Measurements from ENCODE around the gene CACHD1. TPM values are rescaled to one million over a fixed set of nuclear protein-coding genes. Genes with fewer than 3 reads are reported as not detected.

CACHD1 gene
- total RNA-seq, 4 donors from 2014 or later, result 7.7 to 20.1 (median 9.8) TPM

GRCh38 chr1:64497088-64497883 is 27.4 kb downstream of the CACHD1 start:
- no peak for TF ChIP-seq EP300 (IDR thresholded peaks at IDR 0.05)
- TF ChIP-seq POLR2A (IDR thresholded peaks at IDR 0.05), result no peak
- TF ChIP-seq, protein P1, sequence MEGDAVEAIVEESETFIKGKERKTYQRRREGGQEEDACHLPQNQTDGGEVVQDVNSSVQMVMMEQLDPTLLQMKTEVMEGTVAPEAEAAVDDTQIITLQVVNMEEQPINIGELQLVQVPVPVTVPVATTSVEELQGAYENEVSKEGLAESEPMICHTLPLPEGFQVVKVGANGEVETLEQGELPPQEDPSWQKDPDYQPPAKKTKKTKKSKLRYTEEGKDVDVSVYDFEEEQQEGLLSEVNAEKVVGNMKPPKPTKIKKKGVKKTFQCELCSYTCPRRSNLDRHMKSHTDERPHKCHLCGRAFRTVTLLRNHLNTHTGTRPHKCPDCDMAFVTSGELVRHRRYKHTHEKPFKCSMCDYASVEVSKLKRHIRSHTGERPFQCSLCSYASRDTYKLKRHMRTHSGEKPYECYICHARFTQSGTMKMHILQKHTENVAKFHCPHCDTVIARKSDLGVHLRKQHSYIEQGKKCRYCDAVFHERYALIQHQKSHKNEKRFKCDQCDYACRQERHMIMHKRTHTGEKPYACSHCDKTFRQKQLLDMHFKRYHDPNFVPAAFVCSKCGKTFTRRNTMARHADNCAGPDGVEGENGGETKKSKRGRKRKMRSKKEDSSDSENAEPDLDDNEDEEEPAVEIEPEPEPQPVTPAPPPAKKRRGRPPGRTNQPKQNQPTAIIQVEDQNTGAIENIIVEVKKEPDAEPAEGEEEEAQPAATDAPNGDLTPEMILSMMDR (IDR thresholded peaks at IDR 0.05), result no peak
- TF ChIP-seq POLR2AphosphoS5 (IDR thresholded peaks at IDR 0.05), result peak; percentile 32
- H3K4me3 ChIP-seq, result no peak overlapping the region
- no peak for ATAC-seq
- WGBS, 2 donors (ENCODE audit: low coverage in 1 of 2), result 61 to 83% methylated on average over 1 to 4 of the region's 4 CpGs
- no peaks in the 10 kb centered on the region for H3K36me3 ChIP-seq
- H3K4me1 ChIP-seq, result peaks cover 0 to 22% (median 4%) of the 10 kb centered on the region in 3 donors
- no peaks in the 10 kb centered on the region for H3K9me3 ChIP-seq
- peak overlapping the region in 1 of 4 donors; percentile 49 for H3K27ac ChIP-seq
- H3K27me3 ChIP-seq, result no peaks in the 10 kb centered on the region

DNA sequence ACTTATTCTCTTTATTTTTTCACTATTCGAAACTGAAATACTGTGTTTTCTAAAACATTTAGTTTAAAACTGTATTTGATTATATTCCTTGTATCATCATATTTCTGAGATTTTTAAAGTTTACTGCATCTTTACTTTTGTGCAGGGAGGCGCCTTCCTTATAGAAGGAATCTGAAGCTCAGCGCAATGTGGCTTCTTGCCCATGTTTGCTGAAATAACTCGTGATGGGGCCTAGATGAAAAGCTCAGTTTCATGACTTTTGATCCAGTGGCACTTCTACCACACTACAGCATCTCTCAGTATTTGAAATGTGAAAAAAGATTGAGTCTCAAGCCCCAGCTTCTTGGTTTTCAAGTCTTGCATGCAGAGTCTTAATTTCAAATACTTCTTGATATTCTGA is 28.4 kb downstream of the CACHD1 start:
- Histone ChIP-seq H3K36me3 (no peaks in the 10 kb centered on the region), H3K9me3 (no peaks in the 10 kb centered on the region), H3K27me3 (no peaks in the 10 kb centered on the region), H3K4me1 (peaks cover 0 to 24% (median 4%) of the 10 kb centered on the region in 3 donors), H3K4me3 (no peak overlapping the region), H3K27ac (no peak overlapping the region)
- no peak for TF ChIP-seq POLR2AphosphoS5 (IDR thresholded peaks at IDR 0.05)
- TF ChIP-seq, protein P1 (IDR thresholded peaks at IDR 0.05), result no peak
- no peak for TF ChIP-seq POLR2A (IDR thresholded peaks at IDR 0.05)
- TF ChIP-seq EP300 (IDR thresholded peaks at IDR 0.05), result no peak
- 92% methylated on average over 4 of the region's 4 CpGs for WGBS, 2 donors (ENCODE audit: low coverage in 1 of 2)
- no peak for ATAC-seq

GRCh38 chr1:64499011-64499410 is 29.1 kb downstream of the CACHD1 start:
- TF ChIP-seq POLR2A (IDR thresholded peaks at IDR 0.05), result no peak
- no peak for TF ChIP-seq POLR2AphosphoS5 (IDR thresholded peaks at IDR 0.05)
- TF ChIP-seq, protein P1 (IDR thresholded peaks at IDR 0.05), result no peak
- no peak for TF ChIP-seq EP300 (IDR thresholded peaks at IDR 0.05)
- WGBS, 2 donors (ENCODE audit: low coverage in 1 of 2), result 87 to 93% methylated on average over 5 to 6 of the region's 6 CpGs
- Histone ChIP-seq H3K4me3 (no peak overlapping the region), H3K4me1 (peaks cover 0 to 28% (median 4%) of the 10 kb centered on the region in 3 donors), H3K27me3 (no peaks in the 10 kb centered on the region), H3K27ac (no peak overlapping the region), H3K36me3 (no peaks in the 10 kb centered on the region), H3K9me3 (no peaks in the 10 kb centered on the region)
- no peak for ATAC-seq

DNA sequence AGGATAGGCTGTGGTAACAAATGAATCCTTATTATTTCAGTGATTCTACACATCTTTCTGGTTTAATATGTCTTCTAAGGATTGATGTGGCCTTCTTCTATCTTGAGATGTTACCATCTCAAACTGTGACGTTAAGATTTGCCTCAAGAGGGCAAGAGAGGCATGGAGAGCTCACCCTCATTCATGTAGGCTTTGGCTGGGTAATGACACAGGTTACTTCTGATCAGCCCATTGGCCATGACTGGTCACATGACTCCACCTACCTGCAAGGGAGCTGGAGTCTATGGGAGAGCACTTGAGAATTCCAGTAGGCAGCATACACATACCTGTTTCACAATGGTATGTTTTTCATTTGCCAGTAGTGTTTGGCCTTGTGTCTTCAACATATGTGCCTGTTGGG is 30.0 kb downstream of the CACHD1 start:
- H3K4me1 ChIP-seq, result peaks cover 0 to 38% (median 4%) of the 10 kb centered on the region in 3 donors
- no peaks in the 10 kb centered on the region for H3K27me3 ChIP-seq
- TF ChIP-seq POLR2A (IDR thresholded peaks at IDR 0.05), result no peak
- TF ChIP-seq, protein P1 (IDR thresholded peaks at IDR 0.05), result no peak
- TF ChIP-seq EP300 (IDR thresholded peaks at IDR 0.05), result no peak
- TF ChIP-seq POLR2AphosphoS5 (IDR thresholded peaks at IDR 0.05), result no peak
- no peaks in the 10 kb centered on the region for H3K9me3 ChIP-seq
- H3K27ac ChIP-seq, result no peak overlapping the region
- H3K36me3 ChIP-seq, result no peaks in the 10 kb centered on the region
- WGBS, 2 donors (ENCODE audit: low coverage in 1 of 2), result 80 to 100% methylated on average over 1 of the region's 1 CpG
- no peak for ATAC-seq
- H3K4me3 ChIP-seq, result no peak overlapping the region

GRCh38 chr1:64502083-64502482 is 32.2 kb downstream of the CACHD1 start:
- TF ChIP-seq POLR2AphosphoS5 (IDR thresholded peaks at IDR 0.05), result no peak
- no peak for TF ChIP-seq POLR2A (IDR thresholded peaks at IDR 0.05)
- no peak for TF ChIP-seq EP300 (IDR thresholded peaks at IDR 0.05)
- TF ChIP-seq, protein P1 (IDR thresholded peaks at IDR 0.05), result no peak
- Histone ChIP-seq H3K27ac (no peak overlapping the region), H3K4me3 (no peak overlapping the region), H3K9me3 (no peaks in the 10 kb centered on the region), H3K27me3 (no peaks in the 10 kb centered on the region), H3K36me3 (no peaks in the 10 kb centered on the region), H3K4me1 (peaks cover 0 to 39% (median 10%) of the 10 kb centered on the region in 3 donors)
- no peak for ATAC-seq
- WGBS, 2 donors (ENCODE audit: low coverage in 1 of 2), result 30 to 60% methylated on average over 1 of the region's 1 CpG

All from gastroesophageal sphincter (tissue), 4 donors.